ENCODE measurements around the gene ALDH1A1. TPM values are rescaled to one million over a fixed set of nuclear protein-coding genes. Genes with fewer than 3 reads are reported as not detected.

Gene ALDH1A1
- total RNA-seq, 1 donor from 2014 or later, result 1.5 TPM

GRCh38 chr9:72880821-72881220, 72.0 kb downstream of the ALDH1A1 start:
- H3K27ac ChIP-seq (ENCODE audit: low read depth, low read length), result no peak overlapping the region
- H4K20me1 ChIP-seq (ENCODE audit: insufficient read depth, low read length), result no peaks in the 10 kb centered on the region
- FAIRE-seq, result no peak
- no peak for TF ChIP-seq CTCF (IDR thresholded peaks at IDR 0.05; ENCODE audit: insufficient read depth, low read depth, low read length)
- no peak for TF ChIP-seq EZH2 (IDR thresholded peaks at IDR 0.05; ENCODE audit: insufficient read depth, low read length)
- Mint-ChIP-seq H3K9me3 (ENCODE audit: unreplicated experiment) (peaks cover 6% of the 10 kb centered on the region), H3K27ac (ENCODE audit: unreplicated experiment) (no peak overlapping the region), H3K4me1 (ENCODE audit: low read depth, unreplicated experiment) (no peaks in the 10 kb centered on the region), H3K4me3 (ENCODE audit: unreplicated experiment) (no peak overlapping the region), H3K27me3 (ENCODE audit: low read depth, unreplicated experiment) (peaks cover 5% of the 10 kb centered on the region), H3K36me3 (ENCODE audit: low read depth, unreplicated experiment) (no peaks in the 10 kb centered on the region)
- H3K79me2 ChIP-seq (ENCODE audit: insufficient read depth, low read length), result no peaks in the 10 kb centered on the region
- DNase-seq (ENCODE audit: low read depth), result no peak
- H3K9me3 ChIP-seq (ENCODE audit: insufficient read depth, low read depth, low read length), result no peaks in the 10 kb centered on the region
- H3K27me3 ChIP-seq (ENCODE audit: insufficient read depth, low read length), result no peaks in the 10 kb centered on the region
- no peaks in the 10 kb centered on the region for H3K36me3 ChIP-seq (ENCODE audit: insufficient read depth, low read length)
- no peak overlapping the region for H3K9ac ChIP-seq (ENCODE audit: low read length)
- H3K4me1 ChIP-seq (ENCODE audit: insufficient read depth, low read length), result no peaks in the 10 kb centered on the region
- H2AFZ ChIP-seq (ENCODE audit: low read depth, low read length), result no peak overlapping the region
- no peak overlapping the region for H3K4me2 ChIP-seq (ENCODE audit: low read length)
- no peak overlapping the region for H3K4me3 ChIP-seq (ENCODE audit: insufficient read depth, low read depth, low read length)

GRCh38 chr9:72875221-72875620, 77.6 kb downstream of the ALDH1A1 start:
- no peaks in the 10 kb centered on the region for H3K36me3 ChIP-seq (ENCODE audit: insufficient read depth, low read length)
- H4K20me1 ChIP-seq (ENCODE audit: insufficient read depth, low read length), result no peaks in the 10 kb centered on the region
- H3K4me3 ChIP-seq (ENCODE audit: insufficient read depth, low read depth, low read length), result no peak overlapping the region
- H3K9me3 ChIP-seq (ENCODE audit: insufficient read depth, low read depth, low read length), result no peaks in the 10 kb centered on the region
- H3K4me1 ChIP-seq (ENCODE audit: insufficient read depth, low read length), result no peaks in the 10 kb centered on the region
- FAIRE-seq (no peak), DNase-seq (ENCODE audit: low read depth) (no peak)
- Mint-ChIP-seq H3K27ac (ENCODE audit: unreplicated experiment) (no peak overlapping the region), H3K9me3 (ENCODE audit: unreplicated experiment) (peaks cover 6% of the 10 kb centered on the region), H3K4me3 (ENCODE audit: unreplicated experiment) (no peak overlapping the region), H3K27me3 (ENCODE audit: low read depth, unreplicated experiment) (no peaks in the 10 kb centered on the region), H3K4me1 (ENCODE audit: low read depth, unreplicated experiment) (no peaks in the 10 kb centered on the region), H3K36me3 (ENCODE audit: low read depth, unreplicated experiment) (no peaks in the 10 kb centered on the region)
- TF ChIP-seq EZH2 (IDR thresholded peaks at IDR 0.05; ENCODE audit: insufficient read depth, low read length) (no peak), CTCF (IDR thresholded peaks at IDR 0.05; ENCODE audit: insufficient read depth, low read depth, low read length) (no peak)
- no peak overlapping the region for H3K9ac ChIP-seq (ENCODE audit: low read length)
- no peaks in the 10 kb centered on the region for H3K27me3 ChIP-seq (ENCODE audit: insufficient read depth, low read length)
- no peak overlapping the region for H3K4me2 ChIP-seq (ENCODE audit: low read length)
- H3K27ac ChIP-seq (ENCODE audit: low read depth, low read length), result no peak overlapping the region
- no peak overlapping the region for H2AFZ ChIP-seq (ENCODE audit: low read depth, low read length)
- H3K79me2 ChIP-seq (ENCODE audit: insufficient read depth, low read length), result no peaks in the 10 kb centered on the region

GRCh38 chr9:72874344-72874743, 78.5 kb downstream of the ALDH1A1 start:
- no peaks in the 10 kb centered on the region for H3K36me3 ChIP-seq (ENCODE audit: insufficient read depth, low read length)
- no peak overlapping the region for H3K4me3 Mint-ChIP-seq (ENCODE audit: unreplicated experiment)
- H3K27ac ChIP-seq (ENCODE audit: low read depth, low read length), result no peak overlapping the region

More at GRCh38 chr9:72874344-72874743, 78.5 kb downstream of the ALDH1A1 start:
- Mint-ChIP-seq H3K36me3 (ENCODE audit: low read depth, unreplicated experiment) (no peaks in the 10 kb centered on the region), H3K27me3 (ENCODE audit: low read depth, unreplicated experiment) (no peaks in the 10 kb centered on the region), H3K9me3 (ENCODE audit: unreplicated experiment) (peaks cover 6% of the 10 kb centered on the region), H3K27ac (ENCODE audit: unreplicated experiment) (no peak overlapping the region), H3K4me1 (ENCODE audit: low read depth, unreplicated experiment) (no peaks in the 10 kb centered on the region)
- no peak for DNase-seq (ENCODE audit: low read depth)
- H3K9me3 ChIP-seq (ENCODE audit: insufficient read depth, low read depth, low read length), result no peaks in the 10 kb centered on the region
- TF ChIP-seq CTCF (IDR thresholded peaks at IDR 0.05; ENCODE audit: insufficient read depth, low read depth, low read length), result no peak
- no peak for TF ChIP-seq EZH2 (IDR thresholded peaks at IDR 0.05; ENCODE audit: insufficient read depth, low read length)
- H3K9ac ChIP-seq (ENCODE audit: low read length), result no peak overlapping the region
- no peak overlapping the region for H2AFZ ChIP-seq (ENCODE audit: low read depth, low read length)
- H4K20me1 ChIP-seq (ENCODE audit: insufficient read depth, low read length), result no peaks in the 10 kb centered on the region
- no peaks in the 10 kb centered on the region for H3K79me2 ChIP-seq (ENCODE audit: insufficient read depth, low read length)
- H3K4me3 ChIP-seq (ENCODE audit: insufficient read depth, low read depth, low read length), result no peak overlapping the region
- no peak overlapping the region for H3K4me2 ChIP-seq (ENCODE audit: low read length)
- no peak for FAIRE-seq
- no peaks in the 10 kb centered on the region for H3K27me3 ChIP-seq (ENCODE audit: insufficient read depth, low read length)
- no peaks in the 10 kb centered on the region for H3K4me1 ChIP-seq (ENCODE audit: insufficient read depth, low read length)

Data from astrocyte (in vitro differentiated cells and primary cell).